Measurements from ENCODE around the gene RANBP9.

Gene RANBP9

DNA sequence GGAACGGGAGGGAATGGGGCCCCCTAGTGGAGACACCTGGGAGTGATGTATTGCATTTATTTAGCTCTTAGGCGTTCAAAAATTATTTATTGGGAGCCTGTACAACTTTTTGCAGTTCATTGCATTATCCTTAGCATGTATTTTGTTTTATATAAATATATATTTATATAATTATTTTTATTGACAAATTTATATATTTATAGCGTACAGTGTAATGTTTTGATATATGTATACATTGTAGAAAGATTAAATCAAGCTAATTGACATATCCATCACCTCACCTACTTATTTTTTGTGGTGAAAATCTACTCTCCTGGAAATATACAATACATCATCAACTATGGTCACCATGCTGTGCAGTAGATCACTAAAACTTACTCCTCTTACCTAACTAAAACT lies 136.3 kb downstream of the RANBP9 start:
- peaks cover 0 to 3% of the 10 kb centered on the region in 2 donors for H3K9me3 ChIP-seq (replicated peaks in 1 of 2; ENCODE audit: control insufficient read depth in 2 of 2, insufficient read depth in 1 of 2, low read depth in 1 of 2, low read length in 2 of 2)
- H2BK12ac ChIP-seq (ENCODE audit: low read length), result no peak overlapping the region
- H3K4me3 ChIP-seq (ENCODE audit: low read length in 2 of 2), result peak overlapping the region; percentile 79 to 92
- H2BK120ac ChIP-seq (ENCODE audit: low read depth, low read length), result no peak overlapping the region
- H2BK15ac ChIP-seq (ENCODE audit: low read length), result no peak overlapping the region
- no peak overlapping the region for H3K23ac ChIP-seq (ENCODE audit: low read depth, low read length, poor library complexity)
- peak overlapping the region; percentile 96 for H3K27ac ChIP-seq (replicated peaks; ENCODE audit: low read length)
- H3K27me3 ChIP-seq (ENCODE audit: control insufficient read depth in 3 of 3, insufficient read depth in 3 of 3, low read depth in 1 of 3, low read length in 3 of 3), result no peaks in the 10 kb centered on the region
- no peak overlapping the region for H4K91ac ChIP-seq (ENCODE audit: low read depth, low read length, poor library complexity)
- no peak overlapping the region for H2AK5ac ChIP-seq (ENCODE audit: low read depth, low read length)
- peaks cover 0 to 5% of the 10 kb centered on the region in 2 donors for H3K36me3 ChIP-seq (replicated peaks in 1 of 2; ENCODE audit: control insufficient read depth in 2 of 2, insufficient read depth in 2 of 2, low read length in 2 of 2)
- no peak overlapping the region for H3K18ac ChIP-seq (ENCODE audit: low read length)
- peak overlapping the region; percentile 99 for H2BK5ac ChIP-seq (ENCODE audit: low read length)
- peaks cover 3 to 4% of the 10 kb centered on the region in 2 donors for H3K4me1 ChIP-seq (ENCODE audit: control insufficient read depth in 2 of 2, insufficient read depth in 1 of 2, low read depth in 1 of 2, low read length in 2 of 2)
- H3K4me2 ChIP-seq (ENCODE audit: insufficient read depth, low read length, poor library complexity, severe bottlenecking), result peak overlapping the region; percentile 89
- H3K79me1 ChIP-seq (ENCODE audit: low read depth, low read length), result no peaks in the 10 kb centered on the region
- H4K8ac ChIP-seq (ENCODE audit: low read depth, low read length), result no peak overlapping the region
- no peak overlapping the region for H3K4ac ChIP-seq (ENCODE audit: low read length)
- DNase-seq (ENCODE audit: low spot score), result no peak
- H3K9ac ChIP-seq (ENCODE audit: low read depth, low read length, poor library complexity), result no peak overlapping the region
- H2AFZ ChIP-seq (ENCODE audit: low read length), result peak overlapping the region; percentile 99
- no CpG with 5 or more reads among the region's 3 CpGs for WGBS, 2 donors (ENCODE audit: extremely low coverage in 2 of 2, insufficient read length in 2 of 2, insufficient replicate concordance in 1 of 2)
- no peak overlapping the region for H3K14ac ChIP-seq (ENCODE audit: low read length)

DNA sequence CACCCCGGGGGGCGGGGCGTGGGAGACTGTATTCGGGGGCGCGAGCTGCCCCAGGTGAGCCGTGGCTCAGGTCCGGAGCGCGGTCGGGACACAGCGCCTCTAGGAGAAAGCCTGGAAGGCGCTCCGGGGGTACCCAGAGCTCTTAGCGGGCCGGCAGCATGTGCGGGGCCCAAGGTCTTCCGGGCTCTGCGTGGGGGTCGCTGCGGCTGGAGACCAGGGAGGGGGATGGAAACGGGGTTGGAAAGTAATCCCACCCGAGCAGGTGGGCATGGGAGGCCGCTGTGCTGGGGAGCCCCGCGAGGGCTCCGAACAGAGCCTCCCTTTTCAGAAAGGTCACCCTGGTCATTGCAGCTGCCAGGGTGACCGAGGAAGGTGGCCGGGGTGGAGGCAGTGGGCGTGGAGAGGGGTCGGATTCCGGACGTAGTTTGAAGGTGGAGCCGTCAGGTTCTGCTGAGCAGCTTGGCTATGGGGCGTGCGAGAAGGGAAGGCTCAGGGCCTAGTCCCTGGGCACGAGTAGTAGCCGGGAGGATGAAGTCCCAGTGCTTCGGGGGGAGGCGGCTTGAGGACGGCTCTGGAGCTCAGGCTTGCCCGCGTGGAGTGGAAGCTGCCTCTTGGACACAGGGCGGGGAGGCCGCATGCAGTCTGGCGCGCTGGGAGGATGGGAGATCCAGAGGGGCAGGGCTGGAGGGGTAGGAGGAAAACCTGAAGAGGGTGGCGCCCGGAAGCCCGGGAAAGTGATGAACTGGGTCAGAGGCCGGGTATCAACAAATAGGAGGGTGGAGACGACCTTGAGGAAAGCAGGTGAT lies 136.9 kb downstream of the RANBP9 start, which contains the start of gene SIRT5:
Gene SIRT5 (plus strand): TSS at position 31 of the 806 bp plus-strand sequence. CDS start 9,510 bp downstream, outside the sequence.
- Histone ChIP-seq H3K27ac (replicated peaks; ENCODE audit: low read length) (peak within 1 kb of the TSS; percentile 96), H3K79me1 (ENCODE audit: low read depth, low read length) (no peaks in the 10 kb centered on the region), H2AFZ (ENCODE audit: low read length) (peak within 1 kb of the TSS; percentile 99), H3K9ac (ENCODE audit: low read depth, low read length, poor library complexity) (peak within 1 kb of the TSS; percentile 91), H3K18ac (ENCODE audit: low read length) (peak within 1 kb of the TSS; percentile 99), H2BK15ac (ENCODE audit: low read length) (peak within 1 kb of the TSS; percentile 100), H4K91ac (ENCODE audit: low read depth, low read length, poor library complexity) (peak within 1 kb of the TSS; percentile 38), H3K23ac (ENCODE audit: low read depth, low read length, poor library complexity) (peak within 1 kb of the TSS; percentile 99), H3K9me3 (replicated peaks in 1 of 2; ENCODE audit: control insufficient read depth in 2 of 2, insufficient read depth in 1 of 2, low read depth in 1 of 2, low read length in 2 of 2) (peaks cover 0 to 3% of the 10 kb centered on the region in 2 donors), H3K4me3 (ENCODE audit: low read length in 2 of 2) (peak within 1 kb of the TSS; percentile 79 to 92), H3K14ac (ENCODE audit: low read length) (peak within 1 kb of the TSS; percentile 79), H3K4me1 (ENCODE audit: control insufficient read depth in 2 of 2, insufficient read depth in 1 of 2, low read depth in 1 of 2, low read length in 2 of 2) (peaks cover 3 to 4% of the 10 kb centered on the region in 2 donors), H3K4me2 (ENCODE audit: insufficient read depth, low read length, poor library complexity, severe bottlenecking) (peak within 1 kb of the TSS; percentile 89), H2AK5ac (ENCODE audit: low read depth, low read length) (peak within 1 kb of the TSS; percentile 68), H2BK12ac (ENCODE audit: low read length) (peak within 1 kb of the TSS; percentile 75), H4K8ac (ENCODE audit: low read depth, low read length) (peak within 1 kb of the TSS; percentile 98), H2BK120ac (ENCODE audit: low read depth, low read length) (peak within 1 kb of the TSS; percentile 10), H3K27me3 (ENCODE audit: control insufficient read depth in 3 of 3, insufficient read depth in 3 of 3, low read depth in 1 of 3, low read length in 3 of 3) (no peaks in the 10 kb centered on the region), H3K36me3 (replicated peaks in 1 of 2; ENCODE audit: control insufficient read depth in 2 of 2, insufficient read depth in 2 of 2, low read length in 2 of 2) (peaks cover 0 to 4% of the 10 kb centered on the region in 2 donors), H2BK5ac (ENCODE audit: low read length) (peak within 1 kb of the TSS; percentile 99), H3K4ac (ENCODE audit: low read length) (peak within 1 kb of the TSS; percentile 76)
- no CpG with 5 or more reads among the region's 52 CpGs for WGBS, 2 donors (ENCODE audit: extremely low coverage in 2 of 2, insufficient read length in 2 of 2, insufficient replicate concordance in 1 of 2)
- DNase-seq (ENCODE audit: low spot score), result peak; percentile 82

DNA sequence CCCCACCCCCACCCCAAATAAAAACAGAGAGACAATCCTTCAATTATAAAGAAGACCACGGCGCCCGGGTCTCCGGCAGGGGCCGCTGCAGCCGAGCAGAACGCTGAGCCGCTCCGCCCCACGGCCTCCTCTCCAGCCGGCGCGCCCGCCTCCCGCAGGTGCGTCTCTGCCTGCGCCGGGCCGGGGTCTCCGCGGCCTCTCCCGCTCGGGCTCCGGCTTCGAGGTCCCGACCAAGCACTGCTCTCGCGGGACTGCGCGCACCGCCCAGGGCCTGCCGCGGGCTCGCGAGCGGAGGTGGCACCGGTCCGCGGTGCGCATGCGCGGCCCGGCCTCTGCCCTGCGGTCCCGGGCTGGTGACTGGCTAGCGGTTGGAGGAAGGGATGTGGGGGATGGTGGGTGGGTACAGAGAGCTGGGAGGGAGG lies 137.5 kb downstream of the RANBP9 start:
- H3K27me3 ChIP-seq (ENCODE audit: control insufficient read depth in 3 of 3, insufficient read depth in 3 of 3, low read depth in 1 of 3, low read length in 3 of 3), result peaks cover 0 to 2% (median 0%) of the 10 kb centered on the region in 3 experiments
- H3K79me1 ChIP-seq (ENCODE audit: low read depth, low read length), result no peaks in the 10 kb centered on the region
- H3K36me3 ChIP-seq (replicated peaks in 1 of 2; ENCODE audit: control insufficient read depth in 2 of 2, insufficient read depth in 2 of 2, low read length in 2 of 2), result no peaks in the 10 kb centered on the region
- DNase-seq (ENCODE audit: low spot score), result peak; percentile 95
- H4K8ac ChIP-seq (ENCODE audit: low read depth, low read length), result no peak overlapping the region
- peak overlapping the region; percentile 100 for H2BK15ac ChIP-seq (ENCODE audit: low read length)
- H2BK12ac ChIP-seq (ENCODE audit: low read length), result no peak overlapping the region
- peak overlapping the region; percentile 99 for H2BK5ac ChIP-seq (ENCODE audit: low read length)
- peak overlapping the region; percentile 10 for H2BK120ac ChIP-seq (ENCODE audit: low read depth, low read length)
- H3K9ac ChIP-seq (ENCODE audit: low read depth, low read length, poor library complexity), result peak overlapping the region; percentile 91
- H2AFZ ChIP-seq (ENCODE audit: low read length), result peak overlapping the region; percentile 99
- peak overlapping the region; percentile 79 to 92 for H3K4me3 ChIP-seq (ENCODE audit: low read length in 2 of 2)
- no peak overlapping the region for H4K91ac ChIP-seq (ENCODE audit: low read depth, low read length, poor library complexity)
- peak overlapping the region; percentile 56 for H3K4me2 ChIP-seq (ENCODE audit: insufficient read depth, low read length, poor library complexity, severe bottlenecking)
- H3K18ac ChIP-seq (ENCODE audit: low read length), result peak overlapping the region; percentile 99
- H2AK5ac ChIP-seq (ENCODE audit: low read depth, low read length), result no peak overlapping the region
- no peak overlapping the region for H3K14ac ChIP-seq (ENCODE audit: low read length)
- peaks cover 0 to 3% of the 10 kb centered on the region in 2 donors for H3K9me3 ChIP-seq (replicated peaks in 1 of 2; ENCODE audit: control insufficient read depth in 2 of 2, insufficient read depth in 1 of 2, low read depth in 1 of 2, low read length in 2 of 2)
- peaks cover 3 to 4% of the 10 kb centered on the region in 2 donors for H3K4me1 ChIP-seq (ENCODE audit: control insufficient read depth in 2 of 2, insufficient read depth in 1 of 2, low read depth in 1 of 2, low read length in 2 of 2)
- H3K4ac ChIP-seq (ENCODE audit: low read length), result no peak overlapping the region
- peak overlapping the region; percentile 96 for H3K27ac ChIP-seq (replicated peaks; ENCODE audit: low read length)
- peak overlapping the region; percentile 99 for H3K23ac ChIP-seq (ENCODE audit: low read depth, low read length, poor library complexity)
- no CpG with 5 or more reads among the region's 46 CpGs for WGBS, 2 donors (ENCODE audit: extremely low coverage in 2 of 2, insufficient read length in 2 of 2, insufficient replicate concordance in 1 of 2)

- peak overlapping the region; percentile 90 for H3K18ac ChIP-seq (ENCODE audit: low read length)
- no CpG with 5 or more reads among the region's 14 CpGs for WGBS, 2 donors (ENCODE audit: extremely low coverage in 2 of 2, insufficient read length in 2 of 2, insufficient replicate concordance in 1 of 2)
- no peak overlapping the region for H3K4ac ChIP-seq (ENCODE audit: low read length)
Measured at GRCh38 chr6:13573669-13574110, 137.9 kb downstream of the RANBP9 start.

More at GRCh38 chr6:13573669-13574110, 137.9 kb downstream of the RANBP9 start:
- Histone ChIP-seq H2BK120ac (ENCODE audit: low read depth, low read length) (no peak overlapping the region), H3K4me1 (ENCODE audit: control insufficient read depth in 2 of 2, insufficient read depth in 1 of 2, low read depth in 1 of 2, low read length in 2 of 2) (peaks cover 3 to 4% of the 10 kb centered on the region in 2 donors), H3K79me1 (ENCODE audit: low read depth, low read length) (no peaks in the 10 kb centered on the region), H2BK5ac (ENCODE audit: low read length) (no peak overlapping the region), H4K8ac (ENCODE audit: low read depth, low read length) (no peak overlapping the region), H3K27ac (replicated peaks; ENCODE audit: low read length) (peak overlapping the region; percentile 96), H3K27me3 (ENCODE audit: control insufficient read depth in 3 of 3, insufficient read depth in 3 of 3, low read depth in 1 of 3, low read length in 3 of 3) (peaks cover 0 to 6% (median 0%) of the 10 kb centered on the region in 3 experiments), H3K4me3 (ENCODE audit: low read length in 2 of 2) (peak overlapping the region; percentile 77 to 79), H3K14ac (ENCODE audit: low read length) (no peak overlapping the region), H2AFZ (ENCODE audit: low read length) (peak overlapping the region; percentile 99), H2BK15ac (ENCODE audit: low read length) (no peak overlapping the region), H3K9me3 (replicated peaks in 1 of 2; ENCODE audit: control insufficient read depth in 2 of 2, insufficient read depth in 1 of 2, low read depth in 1 of 2, low read length in 2 of 2) (peaks cover 0 to 3% of the 10 kb centered on the region in 2 donors), H3K23ac (ENCODE audit: low read depth, low read length, poor library complexity) (no peak overlapping the region), H3K36me3 (replicated peaks in 1 of 2; ENCODE audit: control insufficient read depth in 2 of 2, insufficient read depth in 2 of 2, low read length in 2 of 2) (no peaks in the 10 kb centered on the region), H4K91ac (ENCODE audit: low read depth, low read length, poor library complexity) (no peak overlapping the region), H2AK5ac (ENCODE audit: low read depth, low read length) (no peak overlapping the region), H3K9ac (ENCODE audit: low read depth, low read length, poor library complexity) (peak overlapping the region; percentile 88), H3K4me2 (ENCODE audit: insufficient read depth, low read length, poor library complexity, severe bottlenecking) (peak overlapping the region; percentile 56), H2BK12ac (ENCODE audit: low read length) (no peak overlapping the region)
- peak; percentile 27 for DNase-seq (ENCODE audit: low spot score)

Data from neuronal stem cell (in vitro differentiated cells).